PFSK-1 (cell line): Measurements from ENCODE around the gene SATB2.

ENCODE experiments used
- FOXP2 ChIP-seq: optimal IDR thresholded peaks from 2 replicates; pipeline ENCODE3; 2011; ENCODE audit warnings: borderline replicate concordance, control low read depth, inconsistent platforms; ENCODE audit not compliant: insufficient read depth; ENCODE audit errors: extremely low read length, extremely low read depth
- POLR2AphosphoS5 ChIP-seq: IDR thresholded peaks from 2 replicates; pipeline ENCODE4 v1.6.1; 2012; ENCODE audit warnings: low read depth, mild to moderate bottlenecking, control low read depth, low read length, moderate library complexity
- SIN3A ChIP-seq: IDR thresholded peaks from 2 replicates; pipeline ENCODE4 v1.6.1; 2012; ENCODE audit warnings: mild to moderate bottlenecking, low read length, moderate library complexity, borderline replicate concordance; ENCODE audit not compliant: insufficient read depth
- TAF1 ChIP-seq: IDR thresholded peaks from 2 replicates; pipeline ENCODE4 v1.6.1; 2012; ENCODE audit warnings: low read length, control low read depth, borderline replicate concordance; ENCODE audit not compliant: insufficient read depth
- TF ChIP-seq, protein P1 (sequence below), 2 experiments: IDR thresholded peaks; 2 replicates each; pipeline versions ENCODE4 v1.6.1 to v1.8.0; 2011 to 2012; ENCODE audit warnings: low read depth in 2 of 2, low read length in 2 of 2, control low read depth in 1 of 2, inconsistent platforms in 1 of 2, mild to moderate bottlenecking in 1 of 2, moderate library complexity in 1 of 2; ENCODE audit not compliant: insufficient read depth in 1 of 2

Gene SATB2

GRCh38 chr2:199462347-199462955 is 4.7 kb upstream of the SATB2 start:
- no peak for TF ChIP-seq TAF1
- TF ChIP-seq SIN3A: no peak
- TF ChIP-seq, protein P1, sequence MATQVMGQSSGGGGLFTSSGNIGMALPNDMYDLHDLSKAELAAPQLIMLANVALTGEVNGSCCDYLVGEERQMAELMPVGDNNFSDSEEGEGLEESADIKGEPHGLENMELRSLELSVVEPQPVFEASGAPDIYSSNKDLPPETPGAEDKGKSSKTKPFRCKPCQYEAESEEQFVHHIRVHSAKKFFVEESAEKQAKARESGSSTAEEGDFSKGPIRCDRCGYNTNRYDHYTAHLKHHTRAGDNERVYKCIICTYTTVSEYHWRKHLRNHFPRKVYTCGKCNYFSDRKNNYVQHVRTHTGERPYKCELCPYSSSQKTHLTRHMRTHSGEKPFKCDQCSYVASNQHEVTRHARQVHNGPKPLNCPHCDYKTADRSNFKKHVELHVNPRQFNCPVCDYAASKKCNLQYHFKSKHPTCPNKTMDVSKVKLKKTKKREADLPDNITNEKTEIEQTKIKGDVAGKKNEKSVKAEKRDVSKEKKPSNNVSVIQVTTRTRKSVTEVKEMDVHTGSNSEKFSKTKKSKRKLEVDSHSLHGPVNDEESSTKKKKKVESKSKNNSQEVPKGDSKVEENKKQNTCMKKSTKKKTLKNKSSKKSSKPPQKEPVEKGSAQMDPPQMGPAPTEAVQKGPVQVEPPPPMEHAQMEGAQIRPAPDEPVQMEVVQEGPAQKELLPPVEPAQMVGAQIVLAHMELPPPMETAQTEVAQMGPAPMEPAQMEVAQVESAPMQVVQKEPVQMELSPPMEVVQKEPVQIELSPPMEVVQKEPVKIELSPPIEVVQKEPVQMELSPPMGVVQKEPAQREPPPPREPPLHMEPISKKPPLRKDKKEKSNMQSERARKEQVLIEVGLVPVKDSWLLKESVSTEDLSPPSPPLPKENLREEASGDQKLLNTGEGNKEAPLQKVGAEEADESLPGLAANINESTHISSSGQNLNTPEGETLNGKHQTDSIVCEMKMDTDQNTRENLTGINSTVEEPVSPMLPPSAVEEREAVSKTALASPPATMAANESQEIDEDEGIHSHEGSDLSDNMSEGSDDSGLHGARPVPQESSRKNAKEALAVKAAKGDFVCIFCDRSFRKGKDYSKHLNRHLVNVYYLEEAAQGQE (IDR thresholded peaks at IDR 0.05; ENCODE audit: insufficient read depth in 1 of 2, low read depth in 2 of 2, low read length in 2 of 2): no peak
- no peak for TF ChIP-seq POLR2AphosphoS5
- TF ChIP-seq FOXP2: no peak

GRCh38 chr2:199461711-199462346 is 4.1 kb upstream of the SATB2 start:
- TF ChIP-seq TAF1: no peak
- TF ChIP-seq FOXP2: no peak
- TF ChIP-seq SIN3A: no peak
- no peak for TF ChIP-seq POLR2AphosphoS5
- TF ChIP-seq, protein P1 (IDR thresholded peaks at IDR 0.05; ENCODE audit: insufficient read depth in 1 of 2, low read depth in 2 of 2, low read length in 2 of 2): no peak

GRCh38 chr2:199460846-199461710 is 3.3 kb upstream of the SATB2 start:
- no peak for TF ChIP-seq SIN3A

- TF ChIP-seq, protein P1 (IDR thresholded peaks at IDR 0.05; ENCODE audit: insufficient read depth in 1 of 2, low read depth in 2 of 2, low read length in 2 of 2): no peak
- TF ChIP-seq TAF1 (no peak), SIN3A (no peak), POLR2AphosphoS5 (no peak), FOXP2 (no peak)
Measured at GRCh38 chr2:199460101-199460671, 2.4 kb upstream of the SATB2 start.

DNA sequence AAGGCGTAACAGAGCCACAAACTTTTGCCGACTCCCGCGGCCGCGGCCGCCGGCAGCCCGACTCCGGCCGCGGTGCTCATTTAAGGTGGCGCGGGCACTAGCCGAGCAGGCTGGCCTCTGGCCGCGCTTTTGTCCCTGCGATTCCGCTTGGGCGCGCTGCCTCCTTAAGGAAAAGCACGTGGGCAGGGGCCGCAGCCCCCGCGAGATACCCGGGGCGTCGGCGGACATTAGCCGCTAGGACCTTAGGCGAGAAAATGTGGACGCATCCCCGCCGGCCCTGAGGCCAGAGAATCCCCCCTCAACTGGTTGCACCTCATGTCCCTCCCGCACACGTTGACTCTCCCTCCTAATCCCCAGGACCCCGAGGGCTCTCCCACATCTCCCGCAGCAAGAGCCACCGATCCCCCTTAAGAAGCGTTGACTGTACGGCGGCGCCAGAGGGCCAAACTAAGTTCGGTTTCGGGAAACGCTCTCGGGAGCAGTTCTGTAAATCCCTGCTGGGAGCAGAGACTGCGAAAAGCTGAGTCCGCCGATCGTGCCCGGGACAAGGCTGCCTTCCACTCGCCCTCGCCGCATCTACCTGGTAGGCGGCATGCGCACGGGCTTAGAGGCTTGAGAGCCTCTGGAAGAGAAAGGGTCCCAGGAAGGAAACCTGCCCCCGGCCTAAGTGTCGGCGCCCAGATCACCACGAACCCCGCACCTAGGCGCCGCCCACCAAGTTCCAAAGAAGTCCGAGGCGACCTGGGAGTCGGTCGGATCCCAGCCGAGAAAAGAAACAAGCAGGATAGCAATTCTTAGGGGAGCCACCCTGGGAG is 1.8 kb upstream of the SATB2 start:
- TF ChIP-seq TAF1 (no peak), FOXP2 (no peak), POLR2AphosphoS5 (no peak), SIN3A (no peak)
- TF ChIP-seq, protein P1 (IDR thresholded peaks at IDR 0.05; ENCODE audit: insufficient read depth in 1 of 2, low read depth in 2 of 2, low read length in 2 of 2): no peak
